A549 (cell line): ENCODE measurements around the gene SSC5D. TPM values are rescaled to one million over a fixed set of nuclear protein-coding genes. Genes with fewer than 3 reads are reported as not detected.

ENCODE experiments used
- ATOH8 ChIP-seq: fragments of 250-450 bp; sonication (Bioruptor Pico); IDR thresholded peaks from 2 replicates; pipeline ENCODE4 v1.5.0; 2020; ENCODE audit warnings: low read depth, mild to moderate bottlenecking, moderate library complexity
- CBX2 ChIP-seq: fragments of 200-600 bp; sonication (generic); IDR thresholded peaks from 2 replicates; pipeline ENCODE4 v1.6.1; 2016; ENCODE audit warnings: low read depth, mild to moderate bottlenecking, borderline replicate concordance
- CEBPB ChIP-seq, 2 experiments: fragments of >200 bp in 1 of 2; sonication (Bioruptor Twin) in 1 of 2; formaldehyde crosslinking in 1 of 2; IDR thresholded peaks; 2 replicates each; pipeline ENCODE4 v1.6.1; 2012 to 2016
- CHD2 ChIP-seq: fragments of 150-350 bp; IDR thresholded peaks from 2 replicates; pipeline ENCODE4 v1.6.1; 2014; ENCODE audit warnings: low read length; ENCODE audit not compliant: partially characterized antibody
- CHD4 ChIP-seq: fragments of 200-600 bp; sonication (generic); IDR thresholded peaks from 2 replicates; pipeline ENCODE4 v1.6.1; 2016; ENCODE audit warnings: antibody characterized with exemption, mild to moderate bottlenecking, borderline replicate concordance
- E2F6 ChIP-seq: IDR thresholded peaks from 2 replicates; pipeline ENCODE4 v1.6.1; 2012; ENCODE audit warnings: low read depth, borderline replicate concordance
- EHMT2 ChIP-seq: fragments of 200-600 bp; sonication (generic); IDR thresholded peaks from 2 replicates; pipeline ENCODE4 v1.6.1; 2016; ENCODE audit warnings: antibody characterized with exemption, low read depth, mild to moderate bottlenecking, moderate library complexity
- ELK1 ChIP-seq: fragments of 150-350 bp; IDR thresholded peaks from 2 replicates; pipeline ENCODE4 v1.6.1; 2014; ENCODE audit warnings: low read depth, mild to moderate bottlenecking, low read length
- ESRRA ChIP-seq: fragments of 150-350 bp; IDR thresholded peaks from 2 replicates; pipeline ENCODE4 v1.6.1; 2014; ENCODE audit warnings: mild to moderate bottlenecking, low read length, borderline replicate concordance
- FOSL2 ChIP-seq, 2 experiments: fragments of 450-650 bp in 1 of 2; fragments of >200 bp in 1 of 2; sonication (Bioruptor Twin) in 1 of 2; formaldehyde crosslinking; IDR thresholded peaks; 2 replicates each; pipeline versions ENCODE4 v1.5.0 to v1.6.1; 2016 to 2020; ENCODE audit warnings: mild to moderate bottlenecking in 1 of 2, moderate library complexity in 1 of 2
- FOXS1 ChIP-seq: fragments of 250-450 bp; sonication (Bioruptor Pico); IDR thresholded peaks from 2 replicates; pipeline ENCODE4 v1.5.0; 2020; ENCODE audit warnings: mild to moderate bottlenecking, moderate library complexity
- HEYL ChIP-seq: fragments of 250-450 bp; sonication (Bioruptor Pico); IDR thresholded peaks from 2 replicates; pipeline ENCODE4 v1.8.0; 2021; ENCODE audit warnings: mild to moderate bottlenecking, moderate library complexity
- HMGXB4 ChIP-seq: fragments of 250-450 bp; sonication (Bioruptor Pico); IDR thresholded peaks from 2 replicates; pipeline ENCODE4 v1.5.0; 2021; ENCODE audit warnings: mild to moderate bottlenecking, moderate library complexity, borderline replicate concordance
- HOXB5 ChIP-seq: fragments of 250-450 bp; sonication (Bioruptor Pico); IDR thresholded peaks from 2 replicates; pipeline ENCODE4 v1.5.0; 2020; ENCODE audit warnings: mild to moderate bottlenecking, moderate library complexity
- KDM5A ChIP-seq: fragments of 200-600 bp; sonication (generic); IDR thresholded peaks from 2 replicates; pipeline ENCODE4 v1.6.1; 2016; ENCODE audit warnings: antibody characterized with exemption, mild to moderate bottlenecking
- NR3C1 ChIP-seq: fragments of >200 bp; sonication (Bioruptor Twin); formaldehyde crosslinking; IDR thresholded peaks from 3 replicates; pipeline ENCODE4 v1.6.1; 2017
- POLR2AphosphoS2 ChIP-seq: conservative IDR thresholded peaks from 2 replicates; pipeline ENCODE4 v1.6.1; 2012; ENCODE audit warnings: low read length, improper control_type of control experiment, inconsistent platforms
- RCOR1 ChIP-seq: fragments of 150-350 bp; IDR thresholded peaks from 2 replicates; pipeline ENCODE4 v1.6.1; 2014; ENCODE audit warnings: antibody characterized with exemption, low read length, low read depth
- SMC3 ChIP-seq: fragments of >200 bp; sonication (Bioruptor Twin); formaldehyde crosslinking; IDR thresholded peaks from 3 replicates; pipeline ENCODE4 v1.6.1; 2018; ENCODE audit warnings: inconsistent platforms
- TP53 ChIP-seq: fragments of 250-450 bp; sonication (Bioruptor Pico); IDR thresholded peaks from 2 replicates; pipeline ENCODE4 v1.5.0; 2021; ENCODE audit warnings: mild to moderate bottlenecking, moderate library complexity
- ZFP36 ChIP-seq: fragments of 450-650 bp; IDR thresholded peaks from 2 replicates; pipeline ENCODE4 v1.6.1; 2014; ENCODE audit warnings: borderline replicate concordance; ENCODE audit not compliant: partially characterized antibody
- polyA plus RNA-seq, 4 experiments: library from polyadenylated mRNA; depleted of rRNA in 3 of 4; stranded (reverse); fragments of >200 nt; fragmentation: RNase III in 1 of 4; extraction: RNeasy Plus Mini Kit Qiagen cat#74134 plus additional on column Dnase treatment in 1 of 4; gene quantifications; 2 replicates in 3 of 4; 3 replicates in 1 of 4; pipeline ENCODE4 v1.2.3, GENCODE V29; 2011 to 2017
- TF ChIP-seq, protein P1 (sequence below): IDR thresholded peaks from 2 replicates; pipeline ENCODE4 v1.6.1; 2012
- TF ChIP-seq, protein P2 (sequence below): fragments of >200 bp; sonication (Bioruptor Twin); formaldehyde crosslinking; IDR thresholded peaks from 3 replicates; pipeline ENCODE4 v1.5.1; 2016

Gene SSC5D
- polyA plus RNA-seq, 2 of the 4 experiments (the other 2 are of a cell fraction) = 0.22 to 1.5 TPM

DNA sequence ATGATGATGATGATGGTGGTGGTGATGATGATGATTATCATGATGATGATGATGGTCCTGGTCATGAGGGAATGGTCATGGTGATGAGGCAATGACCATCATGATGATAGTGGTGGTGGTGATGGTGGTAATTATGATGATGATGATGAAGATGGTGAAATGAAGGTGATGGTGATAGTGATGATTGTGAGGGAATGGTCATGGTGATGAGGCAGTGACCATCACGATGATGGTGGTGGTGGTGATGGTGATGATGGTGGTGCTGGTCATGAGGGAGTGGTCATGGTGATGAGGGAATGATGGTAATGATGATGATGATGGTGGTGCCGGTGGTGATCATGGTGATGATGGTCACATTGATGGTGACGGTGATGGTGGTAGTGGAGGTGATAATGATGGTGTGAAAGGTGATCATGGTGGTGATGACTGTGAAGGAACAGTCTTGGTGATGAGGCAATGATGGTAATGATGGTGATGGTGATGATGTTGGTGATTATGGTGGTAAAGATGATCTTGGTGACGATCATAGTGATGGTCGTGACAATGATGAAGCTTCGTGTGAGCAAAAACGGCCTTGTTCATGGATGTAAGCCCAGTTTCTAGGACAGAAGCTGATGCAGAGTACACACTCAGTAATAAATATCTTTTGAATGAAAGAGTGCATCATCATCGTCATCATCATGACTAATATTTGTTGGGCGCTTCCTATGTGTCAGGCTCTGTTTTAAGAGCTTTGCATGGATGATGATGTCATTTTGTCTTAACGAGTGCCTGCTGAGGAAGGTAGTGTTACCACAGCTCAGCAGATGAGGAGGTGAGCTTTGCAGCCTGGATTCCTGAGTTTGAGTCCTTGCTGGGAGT lies 31.4 kb downstream of the SSC5D start (continued):
- TF ChIP-seq E2F6 (no peak), KDM5A (no peak), CEBPB (IDR thresholded peaks at IDR 0.05) (peak in 1 of 2 experiments; percentile 26; a peak in 1 of 4 replicates), ESRRA (no peak), SMC3 (no peak), RCOR1 (no peak), ZFP36 (no peak), CBX2 (no peak), EHMT2 (0 out of 2 replicates have a peak, but pooled peaks have one; percentile 38), HEYL (CRISPR knock-in tag) (no peak), FOSL2 (IDR thresholded peaks at IDR 0.05) (peak; percentile 33; the same call in 1 of the 2 replicates), FOSL2 (CRISPR knock-in tag; IDR thresholded peaks at IDR 0.05) (peak; percentile 97), FOXS1 (CRISPR knock-in tag) (no peak), TP53 (CRISPR knock-in tag) (no peak), ELK1 (no peak), CHD2 (no peak), HOXB5 (CRISPR knock-in tag) (0 out of 2 replicates have a peak, but pooled peaks have one; percentile 30), CHD4 (no peak), NR3C1 (no peak), POLR2AphosphoS2 (no peak), ATOH8 (0 out of 2 replicates have a peak, but pooled peaks have one; percentile 23), HMGXB4 (CRISPR knock-in tag) (no peak)
- TF ChIP-seq, protein P1, sequence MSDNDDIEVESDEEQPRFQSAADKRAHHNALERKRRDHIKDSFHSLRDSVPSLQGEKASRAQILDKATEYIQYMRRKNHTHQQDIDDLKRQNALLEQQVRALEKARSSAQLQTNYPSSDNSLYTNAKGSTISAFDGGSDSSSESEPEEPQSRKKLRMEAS = peak; percentile 71; the same call in 1 of the 2 replicates
- TF ChIP-seq, protein P2, sequence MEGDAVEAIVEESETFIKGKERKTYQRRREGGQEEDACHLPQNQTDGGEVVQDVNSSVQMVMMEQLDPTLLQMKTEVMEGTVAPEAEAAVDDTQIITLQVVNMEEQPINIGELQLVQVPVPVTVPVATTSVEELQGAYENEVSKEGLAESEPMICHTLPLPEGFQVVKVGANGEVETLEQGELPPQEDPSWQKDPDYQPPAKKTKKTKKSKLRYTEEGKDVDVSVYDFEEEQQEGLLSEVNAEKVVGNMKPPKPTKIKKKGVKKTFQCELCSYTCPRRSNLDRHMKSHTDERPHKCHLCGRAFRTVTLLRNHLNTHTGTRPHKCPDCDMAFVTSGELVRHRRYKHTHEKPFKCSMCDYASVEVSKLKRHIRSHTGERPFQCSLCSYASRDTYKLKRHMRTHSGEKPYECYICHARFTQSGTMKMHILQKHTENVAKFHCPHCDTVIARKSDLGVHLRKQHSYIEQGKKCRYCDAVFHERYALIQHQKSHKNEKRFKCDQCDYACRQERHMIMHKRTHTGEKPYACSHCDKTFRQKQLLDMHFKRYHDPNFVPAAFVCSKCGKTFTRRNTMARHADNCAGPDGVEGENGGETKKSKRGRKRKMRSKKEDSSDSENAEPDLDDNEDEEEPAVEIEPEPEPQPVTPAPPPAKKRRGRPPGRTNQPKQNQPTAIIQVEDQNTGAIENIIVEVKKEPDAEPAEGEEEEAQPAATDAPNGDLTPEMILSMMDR = no peak
